Urothelium cell line (cell line): Measurements from ENCODE around the gene SBK3.
"Not testable (repeated sequence)": the region's sequence is repeated elsewhere in the genome, so short reads cannot be mapped to it uniquely, and the experiment has no call there.

Source experiments
- DNase-seq: peaks from one replicate; pipeline ENCODE4 v3.0.0; 2011; ENCODE audit warnings: low spot score, mixed read lengths
- FAIRE-seq: peaks from 2 replicates; lab custom pipeline; 2011; peaks lifted over from hg19 to GRCh38; lab: Jason Lieb, UNC

SBK3 gene

GRCh38 chr19:55525289-55526101 is 19.8 kb downstream of the SBK3 start:
- DNase-seq (no peak), FAIRE-seq (no peak)

GRCh38 chr19:55520691-55521292 is 24.6 kb downstream of the SBK3 start:
- FAIRE-seq: no peak

GRCh38 chr19:55519451-55520311 is 25.7 kb downstream of the SBK3 start:
- FAIRE-seq: peak; percentile 99

More at GRCh38 chr19:55520691-55521292, 24.6 kb downstream of the SBK3 start:
- no peak for DNase-seq

GRCh38 chr19:55516878-55517620 is 28.3 kb downstream of the SBK3 start:
- DNase-seq (peak; percentile 98), FAIRE-seq (peak; percentile 98)

More at GRCh38 chr19:55519451-55520311, 25.7 kb downstream of the SBK3 start:
- peak; percentile 44 for DNase-seq

GRCh38 chr19:55508120-55508519 is 37.2 kb downstream of the SBK3 start:
- FAIRE-seq (no peak), DNase-seq (no peak)

GRCh38 chr19:55504981-55505380 is 40.4 kb downstream of the SBK3 start:
- DNase-seq (no peak), FAIRE-seq (no peak)

- DNase-seq: no peak
- FAIRE-seq: no peak
Observed at GRCh38 chr19:55504252-55504603, 41.1 kb downstream of the SBK3 start.

GRCh38 chr19:55503502-55504251 is 41.7 kb downstream of the SBK3 start:
- DNase-seq: peak; percentile 88
- peak; percentile 71 for FAIRE-seq

GRCh38 chr19:55503157-55503501 is 42.2 kb downstream of the SBK3 start:
- no peak for DNase-seq
- no peak for FAIRE-seq

- no peak for FAIRE-seq
- DNase-seq: no peak
Observed at GRCh38 chr19:55502197-55502952, 43.0 kb downstream of the SBK3 start.

- no peak for DNase-seq
- no peak for FAIRE-seq
Observed at GRCh38 chr19:55500368-55500952, 44.9 kb downstream of the SBK3 start.

GRCh38 chr19:55498246-55498840 is 47.0 kb downstream of the SBK3 start:
- no peak for FAIRE-seq
- no peak for DNase-seq

GRCh38 chr19:55497763-55498162 is 47.6 kb downstream of the SBK3 start:
- no peak for DNase-seq
- no peak for FAIRE-seq

- FAIRE-seq, DNase-seq: not testable (repeated sequence)
Observed at GRCh38 chr19:55496820-55497219, 48.5 kb downstream of the SBK3 start.

GRCh38 chr19:55495646-55496349 is 49.5 kb downstream of the SBK3 start:
- no peak for DNase-seq
- FAIRE-seq: no peak

GRCh38 chr19:55494172-55494761 is 51.1 kb downstream of the SBK3 start:
- FAIRE-seq (no peak), DNase-seq (no peak)

GRCh38 chr19:55493645-55494171 is 51.6 kb downstream of the SBK3 start:
- DNase-seq: no peak
- no peak for FAIRE-seq
